Tibial artery (tissue), 4 donors: ENCODE results near the gene DLGAP1.
A peak's percentile ranks its signal among the peaks of the same experiment; 100 is the strongest.
"Not testable (repeated sequence)": the region's sequence is repeated elsewhere in the genome, so short reads cannot be mapped to it uniquely, and the experiment has no call there.

Source experiments
- DNase-seq, 2 donors: peaks; one replicate each; pipeline ENCODE4 v3.0.0-alpha.2; 2019
- H3K27ac ChIP-seq, 2 donors: fragments of 200-600 bp; sonication (generic) in 1 of 2; 1 replicate in 1 of 2; 2 replicates in 1 of 2; pipeline ENCODE4 v1.5.1; 2018 to 2019; ENCODE audit warnings: mild to moderate bottlenecking in 1 of 2
- H3K27me3 ChIP-seq, 2 donors: fragments of 200-600 bp; sonication (generic) in 1 of 2; one replicate each; pipeline versions ENCODE4 v1.5.1 to v1.6.0; 2016 to 2019
- H3K36me3 ChIP-seq, 3 donors: fragments of 200-600 bp; sonication (generic) in 2 of 3; one replicate each; pipeline ENCODE4 v1.5.1; 2016 to 2019; ENCODE audit warnings: mild to moderate bottlenecking in 2 of 3
- H3K4me1 ChIP-seq, 4 donors: fragments of 200-600 bp; sonication (generic) in 2 of 4; 1 replicate in 3 of 4; 2 replicates in 1 of 4; pipeline ENCODE4 v1.5.1; 2016 to 2019
- H3K4me3 ChIP-seq, 2 donors: fragments of 200-600 bp; sonication (generic) in 1 of 2; 1 replicate in 1 of 2; 2 replicates in 1 of 2; pipeline ENCODE4 v1.5.1; 2018 to 2019; ENCODE audit warnings: mild to moderate bottlenecking in 2 of 2
- H3K9me3 ChIP-seq, 3 donors: fragments of 200-600 bp; sonication (generic) in 1 of 3; one replicate each; pipeline ENCODE4 v1.5.1; 2016 to 2019
- intact Hi-C: fragments of 100-400 bp; cut with DNase I; formaldehyde crosslinking; loops from one replicate; pipeline ENCODE4 v1.15.0; 2023; ENCODE audit warnings: low total_unique reads
- TF ChIP-seq, protein P1 (sequence below), 2 experiments: fragments of 200-600 bp in 1 of 2; fragments of 450-650 bp in 1 of 2; IDR thresholded peaks; one replicate each; pipeline ENCODE4 v1.5.1; 2017 to 2019; ENCODE audit warnings: antibody characterized with exemption in 2 of 2, mild to moderate bottlenecking in 1 of 2, moderate library complexity in 1 of 2

DLGAP1 gene

DNA sequence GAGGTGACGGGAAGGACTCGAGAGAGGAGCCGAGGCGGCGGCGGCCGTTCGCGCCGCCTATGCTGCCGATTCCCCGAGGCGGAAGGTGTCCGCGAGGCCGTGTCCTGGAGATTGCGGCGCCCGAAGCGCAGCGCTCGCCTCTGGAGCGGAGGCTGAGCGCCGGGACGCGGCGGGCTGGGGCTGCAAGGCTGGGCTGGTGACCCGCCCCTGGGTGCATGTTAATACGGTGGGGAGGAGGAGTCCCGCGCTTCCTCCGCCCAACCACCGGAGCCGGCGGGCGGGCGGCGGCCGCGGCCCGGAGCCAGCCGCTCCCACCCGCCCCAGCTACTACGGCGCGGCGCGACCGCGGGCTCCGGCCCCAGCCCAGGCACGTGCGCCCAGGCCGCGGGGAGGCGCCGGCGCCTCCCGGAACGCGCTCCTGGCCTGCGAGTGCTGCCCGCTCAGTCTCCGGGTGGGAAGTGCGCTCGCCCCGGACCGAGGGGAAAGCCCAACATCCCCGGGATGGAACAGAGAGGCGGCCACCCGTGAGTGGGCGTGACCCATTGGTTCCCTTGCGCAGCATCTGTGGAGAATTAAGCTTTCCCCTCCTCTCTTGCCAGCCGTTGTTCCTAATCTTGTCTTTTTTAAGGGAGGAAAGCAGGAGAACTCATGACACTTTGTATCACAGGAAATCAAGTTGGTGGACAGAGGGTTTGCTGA, at the start of gene DLGAP1:
DLGAP1 (minus strand) TSS at position 195 of the 699 bp plus-strand sequence.
- Histone ChIP-seq H3K9me3 (no peaks in the 10 kb centered on the region), H3K27ac (peak within 1 kb of the TSS; percentile 66 to 72), H3K36me3 (no peaks in the 10 kb centered on the region), H3K4me1 (peaks cover 0 to 29% (median 6%) of the 10 kb centered on the region in 4 donors), H3K27me3 (no peaks in the 10 kb centered on the region), H3K4me3 (peak within 1 kb of the TSS; percentile 60 to 71)
- TF ChIP-seq, protein P1, sequence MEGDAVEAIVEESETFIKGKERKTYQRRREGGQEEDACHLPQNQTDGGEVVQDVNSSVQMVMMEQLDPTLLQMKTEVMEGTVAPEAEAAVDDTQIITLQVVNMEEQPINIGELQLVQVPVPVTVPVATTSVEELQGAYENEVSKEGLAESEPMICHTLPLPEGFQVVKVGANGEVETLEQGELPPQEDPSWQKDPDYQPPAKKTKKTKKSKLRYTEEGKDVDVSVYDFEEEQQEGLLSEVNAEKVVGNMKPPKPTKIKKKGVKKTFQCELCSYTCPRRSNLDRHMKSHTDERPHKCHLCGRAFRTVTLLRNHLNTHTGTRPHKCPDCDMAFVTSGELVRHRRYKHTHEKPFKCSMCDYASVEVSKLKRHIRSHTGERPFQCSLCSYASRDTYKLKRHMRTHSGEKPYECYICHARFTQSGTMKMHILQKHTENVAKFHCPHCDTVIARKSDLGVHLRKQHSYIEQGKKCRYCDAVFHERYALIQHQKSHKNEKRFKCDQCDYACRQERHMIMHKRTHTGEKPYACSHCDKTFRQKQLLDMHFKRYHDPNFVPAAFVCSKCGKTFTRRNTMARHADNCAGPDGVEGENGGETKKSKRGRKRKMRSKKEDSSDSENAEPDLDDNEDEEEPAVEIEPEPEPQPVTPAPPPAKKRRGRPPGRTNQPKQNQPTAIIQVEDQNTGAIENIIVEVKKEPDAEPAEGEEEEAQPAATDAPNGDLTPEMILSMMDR (IDR thresholded peaks at IDR 0.05): no peak
- DNase-seq: peak; percentile 25 to 83
- intact Hi-C loops: loop anchor here (10.0 kb wide), 1 partner anchor 1000 kb away; the partner anchor contains the start of gene TGIF1

DNA sequence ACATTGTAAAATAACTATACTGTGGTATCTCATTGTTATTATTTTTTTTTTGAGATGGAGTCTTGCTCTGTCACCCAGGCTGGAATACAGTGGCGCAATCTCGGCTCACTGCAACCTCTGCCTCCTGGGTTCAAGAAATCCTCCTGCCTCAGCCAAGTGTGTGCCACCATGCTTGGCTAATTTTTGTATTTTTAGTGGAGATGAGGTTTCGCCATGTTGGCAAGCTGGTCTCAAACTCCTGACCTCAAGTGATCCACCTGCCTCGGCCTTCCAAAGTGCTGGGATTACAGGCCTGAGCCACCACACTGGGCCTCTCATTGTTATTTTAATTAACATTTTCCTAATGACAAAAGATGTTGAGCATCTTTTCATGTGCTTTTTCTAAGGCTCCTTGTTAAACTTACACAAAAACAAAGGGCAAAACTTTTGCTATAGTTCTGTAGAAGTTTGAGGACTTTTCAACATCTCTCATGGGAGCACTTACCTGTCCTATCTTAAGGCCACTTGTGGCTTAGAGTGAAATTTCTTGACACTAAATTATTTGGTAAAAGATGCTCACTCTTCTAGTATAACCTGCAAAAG, 39.7 kb upstream of the DLGAP1 start:
- H3K9me3 ChIP-seq, H3K4me3 ChIP-seq, H3K4me1 ChIP-seq, H3K27me3 ChIP-seq, H3K27ac ChIP-seq, DNase-seq, H3K36me3 ChIP-seq, intact Hi-C loops: not testable (repeated sequence)

DNA sequence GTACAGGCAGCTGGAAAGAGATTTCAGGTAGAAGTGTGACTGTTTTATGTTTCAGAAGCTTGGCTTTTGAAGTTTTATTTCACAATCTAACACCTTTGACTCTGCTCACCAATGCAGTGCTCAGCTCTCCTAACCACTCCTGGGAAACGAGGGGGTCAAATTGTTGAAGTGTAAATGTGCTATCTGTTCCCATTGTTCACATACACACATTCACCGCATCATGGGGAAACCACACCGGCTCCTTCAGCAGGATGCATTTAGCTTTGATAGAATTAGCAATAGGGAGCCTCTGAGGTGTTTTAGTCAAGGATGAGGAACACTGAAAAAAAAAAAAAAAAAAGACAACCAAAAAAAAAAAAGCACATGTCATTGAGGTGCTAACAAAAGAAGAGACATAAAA, 13.4 kb upstream of the DLGAP1 start:
- DNase-seq: no peak
- no peak overlapping the region for H3K27ac ChIP-seq
- TF ChIP-seq, protein P1 (IDR thresholded peaks at IDR 0.05): no peak
- no peaks in the 10 kb centered on the region for H3K36me3 ChIP-seq
- intact Hi-C loops: no loop called here
- H3K27me3 ChIP-seq: no peaks in the 10 kb centered on the region
- no peaks in the 10 kb centered on the region for H3K4me1 ChIP-seq
- no peaks in the 10 kb centered on the region for H3K9me3 ChIP-seq
- no peak overlapping the region for H3K4me3 ChIP-seq

DNA sequence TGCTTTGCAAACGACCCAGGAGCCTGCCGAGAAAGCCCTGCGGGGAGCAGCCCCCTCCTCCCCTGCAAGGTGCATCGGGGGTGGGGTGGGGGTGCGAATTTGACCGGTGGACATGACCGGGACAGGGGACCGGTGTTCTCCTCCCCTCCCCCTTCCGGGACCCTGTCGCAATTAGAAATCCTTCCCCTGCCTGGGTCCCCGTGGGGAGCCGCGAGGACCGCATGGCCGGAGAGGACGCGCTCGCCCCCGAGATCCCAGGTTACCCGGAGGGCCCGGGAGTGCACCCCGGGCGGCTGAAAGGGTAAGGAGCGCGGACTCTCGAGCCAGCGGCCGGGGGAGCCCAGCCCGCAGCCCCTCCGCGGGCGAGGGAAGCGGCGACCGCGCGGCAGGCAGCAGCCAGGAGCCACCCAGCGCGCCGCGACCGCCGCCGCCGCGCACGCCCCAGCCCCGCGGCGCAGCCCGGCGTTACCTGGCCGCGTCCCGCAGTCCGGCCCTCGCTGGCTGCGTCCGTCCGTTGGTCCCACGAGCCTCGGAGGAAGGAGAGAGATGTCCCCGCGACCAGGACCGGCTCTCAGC, 482 bp downstream of the DLGAP1 start:
- no peak for DNase-seq
- H3K9me3 ChIP-seq: no peaks in the 10 kb centered on the region
- TF ChIP-seq, protein P1 (IDR thresholded peaks at IDR 0.05): no peak
- peak overlapping the region; percentile 66 to 72 for H3K27ac ChIP-seq
- H3K36me3 ChIP-seq: no peaks in the 10 kb centered on the region
- peak overlapping the region; percentile 60 to 71 for H3K4me3 ChIP-seq
- H3K4me1 ChIP-seq: peaks cover 0 to 32% (median 6%) of the 10 kb centered on the region in 4 donors
- intact Hi-C loops: loop anchor here (10.0 kb wide), 1 partner anchor 1000 kb away; the partner anchor contains the start of gene TGIF1
- no peaks in the 10 kb centered on the region for H3K27me3 ChIP-seq

DNA sequence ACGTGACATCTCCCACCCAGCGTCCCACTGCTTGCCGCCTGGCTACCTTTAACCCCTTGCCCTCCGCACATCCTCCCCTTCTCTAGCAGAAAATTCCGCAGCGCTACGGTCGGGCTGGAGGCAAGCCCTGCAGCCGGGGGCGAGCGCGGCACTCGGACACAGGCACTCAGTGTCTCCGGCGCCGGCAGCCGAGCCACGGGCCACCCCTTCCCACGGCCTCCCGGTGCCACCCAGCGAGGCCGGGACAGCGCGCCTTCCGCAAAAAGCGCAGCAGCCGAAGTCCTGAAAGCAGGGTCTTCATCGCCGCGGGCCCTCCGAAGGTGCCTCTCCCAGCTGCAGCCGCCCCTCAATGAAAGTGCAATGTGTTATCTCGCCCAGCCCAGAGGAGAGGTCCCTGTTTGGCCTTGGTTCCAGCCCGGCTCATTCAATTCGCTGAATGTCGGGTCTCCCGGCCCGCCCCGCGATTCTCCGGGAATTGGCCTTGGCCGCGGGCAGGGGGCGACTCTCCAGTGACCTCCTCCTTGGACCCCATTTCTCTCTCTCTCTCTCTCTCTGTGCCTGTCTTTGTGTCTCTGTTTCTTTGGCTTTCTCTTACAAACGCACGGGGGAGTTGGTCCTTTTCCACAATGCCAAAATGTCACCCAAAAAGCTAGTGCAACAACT, 1.1 kb downstream of the DLGAP1 start:
- TF ChIP-seq, protein P1 (IDR thresholded peaks at IDR 0.05): no peak
- Histone ChIP-seq H3K27ac (peak overlapping the region; percentile 66 to 72), H3K9me3 (no peaks in the 10 kb centered on the region), H3K4me3 (peak overlapping the region; percentile 60 to 71), H3K36me3 (no peaks in the 10 kb centered on the region), H3K27me3 (no peaks in the 10 kb centered on the region), H3K4me1 (peaks cover 0 to 32% (median 6%) of the 10 kb centered on the region in 4 donors)
- no peak for DNase-seq
- intact Hi-C loops: loop anchor here (10.0 kb wide), 1 partner anchor 999 kb away; the partner anchor contains the start of gene TGIF1
